ENCODE data around the gene SPPL2B.

- TF ChIP-seq POLR2A (IDR thresholded peaks at IDR 0.05) = no peak
- no peak for TF ChIP-seq CTCF (IDR thresholded peaks at IDR 0.05)
These were observed 3.0 kb upstream of the SPPL2B start for GRCh38 chr19:2325281-2326046.
